Measurements from ENCODE around the gene JMJD6.
A peak's percentile ranks its signal among the peaks of the same experiment; 100 is the strongest.

The JMJD6 gene

GRCh38 chr17:76671123-76671911, 55.1 kb downstream of the JMJD6 start:
- TF ChIP-seq GATA3 (IDR thresholded peaks at IDR 0.05; ENCODE audit: low read depth, low read length) = no peak
- peak; percentile 45; the same call in 1 of the 2 replicates for TF ChIP-seq GATA2 (IDR thresholded peaks at IDR 0.05; ENCODE audit: low read depth, low read length)

GRCh38 chr17:76670718-76671122, 55.7 kb downstream of the JMJD6 start:
- TF ChIP-seq GATA3 (IDR thresholded peaks at IDR 0.05; ENCODE audit: low read depth, low read length) (no peak), GATA2 (IDR thresholded peaks at IDR 0.05; ENCODE audit: low read depth, low read length) (no peak)

DNA sequence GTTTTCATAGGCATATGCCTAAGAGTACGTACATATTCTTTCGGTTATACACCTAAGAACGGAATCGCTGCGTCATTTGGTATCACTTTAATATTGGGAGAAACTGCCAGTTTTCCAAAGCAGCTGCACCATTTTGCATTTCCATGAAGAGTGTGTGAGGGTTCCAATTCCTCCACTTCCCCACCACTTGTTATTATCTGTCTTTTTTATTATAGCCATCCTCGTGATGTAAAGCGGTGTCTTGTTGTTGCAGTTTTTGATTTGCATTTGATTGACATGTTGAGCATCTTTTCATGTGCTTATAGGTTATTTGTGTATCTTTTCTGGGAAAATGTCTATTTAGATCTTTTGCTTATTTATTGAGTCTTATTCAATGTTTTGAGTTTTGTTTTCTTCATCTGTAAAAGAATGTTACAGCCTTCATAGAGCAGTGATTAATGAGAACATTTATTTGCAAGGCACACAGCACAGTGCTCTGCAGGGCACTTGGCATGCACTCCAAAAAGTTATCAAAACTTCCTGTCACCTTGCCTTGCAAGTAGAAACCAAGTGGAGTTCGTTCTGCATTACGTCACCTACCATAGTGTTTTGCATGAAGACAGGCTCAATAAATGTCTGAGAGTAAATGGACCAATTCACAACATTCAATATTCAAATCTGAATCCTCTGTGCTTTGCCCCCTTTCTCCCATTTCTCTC, 56.2 kb downstream of the JMJD6 start:
- TF ChIP-seq GATA3 (IDR thresholded peaks at IDR 0.05; ENCODE audit: low read depth, low read length) = no peak

Measured in SH-SY5Y (cell line).